ENCODE data around the gene CCDC28B.

CCDC28B gene

DNA sequence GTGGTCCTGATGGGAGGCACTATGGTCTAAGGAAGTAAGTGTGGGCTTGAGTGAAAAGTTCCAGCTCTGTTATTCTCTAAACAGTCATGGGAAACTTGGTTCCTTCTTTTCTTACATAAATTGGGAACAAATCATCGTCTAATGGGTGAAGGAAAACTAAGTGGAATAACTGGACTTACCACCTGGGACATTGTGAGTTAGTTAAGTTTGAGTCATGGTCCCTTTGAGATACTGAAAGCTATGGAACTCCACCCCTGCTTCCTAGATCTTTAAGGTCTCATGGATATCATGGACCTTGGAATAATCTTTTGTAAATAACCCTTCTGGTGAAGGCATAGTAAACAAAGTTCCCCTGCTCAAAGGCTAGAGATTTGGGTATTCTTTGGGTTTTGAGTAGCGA is 37.0 kb upstream of the CCDC28B start:
- TF ChIP-seq TAF1 (IDR thresholded peaks at IDR 0.05; ENCODE audit: borderline replicate concordance, insufficient read depth, low read length), result no peak
- no peak for TF ChIP-seq FOXP2 (optimal IDR thresholded peaks at IDR 0.05; ENCODE audit: borderline replicate concordance, extremely low read depth, extremely low read length, insufficient read depth)
- TF ChIP-seq SIN3A (IDR thresholded peaks at IDR 0.05; ENCODE audit: borderline replicate concordance, insufficient read depth, low read length), result no peak
- no peak for TF ChIP-seq POLR2AphosphoS5 (IDR thresholded peaks at IDR 0.05; ENCODE audit: low read depth, low read length)
- TF ChIP-seq, protein P1, sequence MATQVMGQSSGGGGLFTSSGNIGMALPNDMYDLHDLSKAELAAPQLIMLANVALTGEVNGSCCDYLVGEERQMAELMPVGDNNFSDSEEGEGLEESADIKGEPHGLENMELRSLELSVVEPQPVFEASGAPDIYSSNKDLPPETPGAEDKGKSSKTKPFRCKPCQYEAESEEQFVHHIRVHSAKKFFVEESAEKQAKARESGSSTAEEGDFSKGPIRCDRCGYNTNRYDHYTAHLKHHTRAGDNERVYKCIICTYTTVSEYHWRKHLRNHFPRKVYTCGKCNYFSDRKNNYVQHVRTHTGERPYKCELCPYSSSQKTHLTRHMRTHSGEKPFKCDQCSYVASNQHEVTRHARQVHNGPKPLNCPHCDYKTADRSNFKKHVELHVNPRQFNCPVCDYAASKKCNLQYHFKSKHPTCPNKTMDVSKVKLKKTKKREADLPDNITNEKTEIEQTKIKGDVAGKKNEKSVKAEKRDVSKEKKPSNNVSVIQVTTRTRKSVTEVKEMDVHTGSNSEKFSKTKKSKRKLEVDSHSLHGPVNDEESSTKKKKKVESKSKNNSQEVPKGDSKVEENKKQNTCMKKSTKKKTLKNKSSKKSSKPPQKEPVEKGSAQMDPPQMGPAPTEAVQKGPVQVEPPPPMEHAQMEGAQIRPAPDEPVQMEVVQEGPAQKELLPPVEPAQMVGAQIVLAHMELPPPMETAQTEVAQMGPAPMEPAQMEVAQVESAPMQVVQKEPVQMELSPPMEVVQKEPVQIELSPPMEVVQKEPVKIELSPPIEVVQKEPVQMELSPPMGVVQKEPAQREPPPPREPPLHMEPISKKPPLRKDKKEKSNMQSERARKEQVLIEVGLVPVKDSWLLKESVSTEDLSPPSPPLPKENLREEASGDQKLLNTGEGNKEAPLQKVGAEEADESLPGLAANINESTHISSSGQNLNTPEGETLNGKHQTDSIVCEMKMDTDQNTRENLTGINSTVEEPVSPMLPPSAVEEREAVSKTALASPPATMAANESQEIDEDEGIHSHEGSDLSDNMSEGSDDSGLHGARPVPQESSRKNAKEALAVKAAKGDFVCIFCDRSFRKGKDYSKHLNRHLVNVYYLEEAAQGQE (IDR thresholded peaks at IDR 0.05; ENCODE audit: insufficient read depth in 1 of 2, low read depth in 2 of 2, low read length in 2 of 2), result no peak

DNA sequence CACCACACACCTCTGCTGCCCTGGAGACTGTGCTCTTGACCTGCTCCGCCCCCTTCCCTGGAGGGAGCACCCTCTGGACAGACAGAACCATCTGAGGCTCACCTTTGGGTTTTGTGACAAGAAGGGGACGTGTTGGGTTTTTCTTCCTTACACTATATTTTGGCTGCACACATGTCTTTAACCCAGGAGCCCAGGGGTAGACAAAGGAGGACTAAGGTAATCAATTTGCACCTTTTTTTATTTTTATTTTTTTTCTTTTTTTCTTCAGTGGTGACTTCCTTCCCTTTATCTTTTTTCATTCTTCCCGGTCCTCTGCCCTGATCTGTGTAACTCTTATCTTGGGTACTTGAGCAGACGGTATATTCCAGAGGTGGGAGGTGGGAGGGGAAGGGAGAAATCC is 29.4 kb upstream of the CCDC28B start:
- TF ChIP-seq FOXP2 (optimal IDR thresholded peaks at IDR 0.05; ENCODE audit: borderline replicate concordance, extremely low read depth, extremely low read length, insufficient read depth) (no peak), POLR2AphosphoS5 (IDR thresholded peaks at IDR 0.05; ENCODE audit: low read depth, low read length) (no peak), SIN3A (IDR thresholded peaks at IDR 0.05; ENCODE audit: borderline replicate concordance, insufficient read depth, low read length) (no peak), TAF1 (IDR thresholded peaks at IDR 0.05; ENCODE audit: borderline replicate concordance, insufficient read depth, low read length) (no peak)
- TF ChIP-seq, protein P1 (IDR thresholded peaks at IDR 0.05; ENCODE audit: insufficient read depth in 1 of 2, low read depth in 2 of 2, low read length in 2 of 2), result no peak

DNA sequence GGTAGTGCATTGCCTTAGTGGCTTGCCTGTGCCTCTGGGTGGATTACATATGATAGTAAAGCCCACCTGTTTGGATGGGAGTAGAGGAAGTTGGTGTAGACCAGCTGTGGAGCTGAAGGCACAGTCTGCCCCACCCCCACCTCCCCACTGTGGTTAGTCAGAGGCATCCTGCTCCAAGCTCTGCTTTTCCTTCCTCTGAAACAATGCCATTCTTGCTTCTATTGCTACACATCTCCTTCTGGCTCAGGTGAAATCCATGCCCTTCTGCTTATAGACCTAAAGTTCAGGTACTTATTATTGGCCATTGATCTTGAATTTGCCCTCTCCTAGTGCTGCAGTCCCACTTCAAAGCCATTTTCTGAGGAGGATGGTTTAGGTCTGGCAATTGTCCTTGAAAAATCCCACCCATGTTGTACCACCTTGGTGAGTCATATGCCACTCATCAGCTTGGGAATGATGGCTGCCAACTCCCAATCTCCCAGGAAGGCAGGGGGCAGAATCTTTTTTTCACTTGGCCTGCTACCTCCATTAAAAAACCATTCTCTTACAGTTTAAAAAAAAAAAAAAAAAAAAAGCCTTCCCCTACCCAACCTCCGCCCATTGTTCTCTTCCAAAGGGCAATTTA is 27.7 kb upstream of the CCDC28B start:
- TF ChIP-seq, protein P1 (IDR thresholded peaks at IDR 0.05; ENCODE audit: insufficient read depth in 1 of 2, low read depth in 2 of 2, low read length in 2 of 2), result no peak
- no peak for TF ChIP-seq POLR2AphosphoS5 (IDR thresholded peaks at IDR 0.05; ENCODE audit: low read depth, low read length)
- no peak for TF ChIP-seq TAF1 (IDR thresholded peaks at IDR 0.05; ENCODE audit: borderline replicate concordance, insufficient read depth, low read length)
- no peak for TF ChIP-seq SIN3A (IDR thresholded peaks at IDR 0.05; ENCODE audit: borderline replicate concordance, insufficient read depth, low read length)
- TF ChIP-seq FOXP2 (optimal IDR thresholded peaks at IDR 0.05; ENCODE audit: borderline replicate concordance, extremely low read depth, extremely low read length, insufficient read depth), result no peak

DNA sequence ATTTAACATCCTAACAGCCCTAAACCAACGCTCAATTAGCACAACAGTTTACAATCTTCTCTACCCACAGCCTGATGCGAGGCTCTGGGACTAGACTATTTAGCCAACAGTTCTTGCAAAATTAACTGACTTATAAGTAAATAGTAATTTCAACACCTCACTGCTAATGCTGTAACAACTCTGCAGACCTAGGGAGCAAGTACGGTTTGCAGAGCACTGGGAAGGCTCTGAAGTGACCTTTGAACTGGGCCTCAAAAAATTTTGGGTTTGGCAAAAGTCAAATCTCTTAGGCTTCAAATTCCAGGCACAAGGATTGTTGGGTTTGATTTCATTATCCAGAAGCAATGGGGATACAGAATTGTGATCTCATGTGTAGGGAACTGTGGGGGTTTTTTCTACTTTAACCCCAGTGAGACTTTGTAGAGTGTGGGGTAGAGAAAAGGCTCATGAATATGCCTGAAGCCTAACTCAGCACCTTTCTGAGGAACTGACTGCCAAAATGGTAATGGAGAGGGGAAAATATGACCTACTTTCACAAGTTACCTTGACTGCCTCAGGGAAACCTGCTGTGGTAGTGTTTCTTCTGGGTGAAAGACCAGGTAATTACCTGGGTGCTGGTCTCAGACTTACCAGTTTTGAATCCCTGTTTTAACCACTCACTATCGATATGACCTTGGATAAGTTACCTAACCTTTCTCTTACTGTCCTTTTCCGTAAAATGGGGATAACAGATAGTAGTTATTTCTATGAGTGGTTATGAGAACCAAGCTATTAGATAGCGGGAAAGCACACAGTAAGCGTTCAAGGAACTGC is 21.8 kb upstream of the CCDC28B start:
- TF ChIP-seq TAF1 (IDR thresholded peaks at IDR 0.05; ENCODE audit: borderline replicate concordance, insufficient read depth, low read length) (no peak), SIN3A (IDR thresholded peaks at IDR 0.05; ENCODE audit: borderline replicate concordance, insufficient read depth, low read length) (no peak), POLR2AphosphoS5 (IDR thresholded peaks at IDR 0.05; ENCODE audit: low read depth, low read length) (no peak), FOXP2 (optimal IDR thresholded peaks at IDR 0.05; ENCODE audit: borderline replicate concordance, extremely low read depth, extremely low read length, insufficient read depth) (no peak)
- TF ChIP-seq, protein P1 (IDR thresholded peaks at IDR 0.05; ENCODE audit: insufficient read depth in 1 of 2, low read depth in 2 of 2, low read length in 2 of 2), result no peak

Measured in PFSK-1 (cell line).